HG03565 (cell line): Measurements from ENCODE around the gene SLC24A4.

Experiments used
- ATAC-seq: cut with Tn5 transposase; IDR thresholded peaks from one replicate; pipeline ENCODE4 v1.9.1; 2021; ENCODE audit warnings: mild to moderate bottlenecking, moderate library complexity; ENCODE audit not compliant: unreplicated experiment

Gene SLC24A4

DNA sequence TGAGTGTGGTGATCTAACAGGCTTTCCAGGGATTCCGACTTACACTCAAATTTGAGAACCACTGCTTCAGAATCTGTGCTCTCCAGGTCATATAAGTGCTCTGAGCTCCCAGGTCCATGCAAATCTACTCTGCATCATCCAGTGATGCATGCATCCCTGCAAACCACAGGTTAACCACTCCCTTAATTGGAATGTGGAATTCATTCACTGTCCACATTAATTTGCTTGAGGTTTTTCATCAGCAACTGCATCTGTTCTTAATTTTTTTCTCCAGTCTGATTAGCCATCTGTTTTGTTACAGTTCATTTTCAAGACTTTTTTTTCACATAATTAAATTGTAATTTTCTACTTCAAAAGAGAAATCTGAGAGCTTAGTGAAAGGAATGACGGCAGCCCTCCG, 147.2 kb downstream of the SLC24A4 start:
- no peak for ATAC-seq

DNA sequence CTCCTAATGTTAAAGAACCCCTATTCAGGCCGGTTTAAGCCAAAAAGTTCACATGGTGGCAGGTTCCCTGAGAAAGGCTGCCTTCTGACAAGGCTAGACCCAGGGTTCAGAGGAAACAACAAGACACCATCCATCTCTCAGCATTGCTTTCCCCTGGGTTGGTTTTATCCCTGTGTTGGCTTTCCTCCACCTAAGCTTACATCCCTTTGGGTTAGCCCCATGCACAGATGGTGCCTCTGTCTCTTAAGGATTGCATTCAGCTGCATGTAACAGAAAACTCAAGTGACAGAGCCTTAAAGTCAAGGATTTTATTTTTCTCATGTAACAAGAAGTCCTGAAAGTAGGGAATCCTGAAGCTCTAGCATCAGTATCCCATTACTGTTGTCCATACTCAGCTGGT, 147.8 kb downstream of the SLC24A4 start:
- ATAC-seq: no peak

DNA sequence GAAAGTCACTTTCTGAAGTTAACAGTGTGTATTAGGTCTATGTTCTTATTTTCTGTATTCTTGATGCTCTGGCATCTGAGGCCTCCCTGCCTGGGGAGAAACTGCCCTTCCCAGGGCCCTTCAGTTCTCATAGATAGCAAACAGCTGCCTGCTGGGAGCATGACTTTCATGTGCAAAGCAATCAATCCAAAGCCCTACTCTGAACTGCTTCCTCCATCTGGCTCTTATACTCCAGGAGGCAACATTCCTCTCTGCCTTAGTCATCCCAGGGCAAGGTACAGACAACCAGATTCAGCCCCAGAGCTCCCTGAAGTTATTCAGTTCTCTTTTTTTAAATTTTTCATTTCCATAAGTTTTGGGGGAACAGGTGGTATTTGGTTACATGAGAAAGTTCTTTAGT, 149.0 kb downstream of the SLC24A4 start:
- ATAC-seq: no peak

DNA sequence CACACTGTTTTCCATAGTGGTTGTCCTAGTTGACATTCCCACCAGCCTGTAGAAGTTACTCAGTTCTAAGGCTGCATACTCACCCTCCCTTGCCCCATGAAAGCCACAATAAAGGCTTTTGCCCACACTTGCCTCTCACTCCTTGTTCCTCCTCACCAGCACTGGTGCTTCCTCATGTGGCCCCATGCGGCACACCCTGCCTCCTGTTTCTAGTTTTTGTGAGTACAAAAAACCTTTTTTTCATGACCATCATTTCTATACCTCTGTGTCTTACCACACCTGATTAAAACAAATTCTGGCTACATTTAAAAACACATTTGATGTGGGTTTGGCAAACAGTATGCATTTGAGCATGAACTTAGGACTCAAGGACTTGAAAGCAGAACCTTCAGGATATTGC, 149.9 kb downstream of the SLC24A4 start:
- no peak for ATAC-seq

DNA sequence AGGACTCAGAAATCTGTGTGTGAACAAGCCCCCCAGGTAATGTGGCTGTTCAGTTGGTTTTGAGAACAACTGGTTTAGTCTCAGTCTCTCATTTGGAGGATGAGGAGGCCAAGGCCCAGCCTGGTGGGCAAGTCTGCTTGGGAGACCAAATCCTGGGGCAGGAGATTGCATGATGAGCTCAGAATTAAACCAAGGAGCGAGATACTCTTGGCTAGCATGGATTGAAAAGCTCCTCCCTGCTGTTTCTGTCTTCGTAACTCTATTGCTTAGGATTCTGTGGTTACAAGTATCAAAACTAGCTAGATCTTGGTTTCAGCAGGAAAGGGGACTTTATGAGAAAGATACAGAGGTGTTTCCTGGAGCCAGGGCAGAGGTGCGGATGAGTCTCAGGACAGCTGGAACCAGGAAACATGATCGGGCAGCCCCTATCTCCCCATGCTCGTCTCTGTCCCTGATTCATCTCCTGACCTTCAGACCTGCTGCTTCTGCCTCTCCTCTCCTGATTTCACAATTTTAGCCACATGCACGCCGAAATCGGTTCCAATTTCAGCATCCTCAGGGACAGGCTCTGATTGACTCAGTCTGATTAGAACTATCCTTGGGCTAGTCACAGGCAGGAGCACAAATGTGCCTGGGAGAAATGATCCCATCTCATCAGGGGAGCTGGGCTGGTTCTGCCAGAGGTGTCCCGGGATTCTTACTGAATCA, 150.4 kb downstream of the SLC24A4 start:
- no peak for ATAC-seq

DNA sequence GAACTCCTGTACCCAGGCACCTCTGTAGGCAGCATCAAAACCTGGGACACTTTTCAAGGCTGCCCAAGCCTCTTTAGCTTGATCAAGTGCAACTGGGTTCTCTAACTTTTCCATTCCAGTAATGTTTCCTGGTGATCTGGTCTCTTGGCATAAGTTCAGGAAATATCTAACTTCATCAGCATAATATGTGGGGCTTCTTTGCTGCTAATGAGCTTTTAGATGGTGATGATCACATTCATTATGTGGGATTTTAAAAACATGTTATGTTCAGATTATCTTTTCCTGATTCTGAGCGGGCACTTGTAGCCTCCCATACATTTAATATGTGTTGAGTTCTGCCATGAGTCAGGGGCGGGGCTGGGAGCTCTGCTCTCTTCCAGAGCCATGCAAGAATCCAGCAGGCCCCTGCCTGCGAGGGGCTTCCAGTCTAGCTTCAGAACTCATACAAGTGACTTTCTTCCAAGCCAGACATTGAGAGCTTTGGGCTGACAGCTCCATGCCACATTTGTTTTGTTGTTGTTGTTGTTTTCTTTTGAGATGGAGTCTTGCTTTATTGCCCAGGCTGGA, 151.1 kb downstream of the SLC24A4 start:
- no peak for ATAC-seq

DNA sequence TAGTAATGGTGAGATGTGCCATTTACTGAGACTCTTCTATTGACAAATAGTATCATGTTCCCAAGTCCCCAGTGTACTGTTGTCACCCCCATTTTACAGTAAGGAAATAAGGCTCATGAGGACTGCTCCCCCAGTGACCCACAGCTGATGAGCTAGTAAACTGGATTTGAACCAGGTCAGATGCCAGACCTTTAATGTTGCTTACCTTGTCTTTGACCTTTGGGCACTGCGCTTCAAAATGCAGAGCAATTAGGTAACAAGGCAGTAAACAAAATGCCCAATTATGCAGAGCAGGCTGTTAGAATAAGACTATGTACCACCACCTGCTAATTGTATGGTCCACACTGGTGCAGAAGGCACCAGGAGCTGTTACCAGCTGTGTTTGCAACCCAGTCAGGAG, 152.1 kb downstream of the SLC24A4 start:
- ATAC-seq: no peak

DNA sequence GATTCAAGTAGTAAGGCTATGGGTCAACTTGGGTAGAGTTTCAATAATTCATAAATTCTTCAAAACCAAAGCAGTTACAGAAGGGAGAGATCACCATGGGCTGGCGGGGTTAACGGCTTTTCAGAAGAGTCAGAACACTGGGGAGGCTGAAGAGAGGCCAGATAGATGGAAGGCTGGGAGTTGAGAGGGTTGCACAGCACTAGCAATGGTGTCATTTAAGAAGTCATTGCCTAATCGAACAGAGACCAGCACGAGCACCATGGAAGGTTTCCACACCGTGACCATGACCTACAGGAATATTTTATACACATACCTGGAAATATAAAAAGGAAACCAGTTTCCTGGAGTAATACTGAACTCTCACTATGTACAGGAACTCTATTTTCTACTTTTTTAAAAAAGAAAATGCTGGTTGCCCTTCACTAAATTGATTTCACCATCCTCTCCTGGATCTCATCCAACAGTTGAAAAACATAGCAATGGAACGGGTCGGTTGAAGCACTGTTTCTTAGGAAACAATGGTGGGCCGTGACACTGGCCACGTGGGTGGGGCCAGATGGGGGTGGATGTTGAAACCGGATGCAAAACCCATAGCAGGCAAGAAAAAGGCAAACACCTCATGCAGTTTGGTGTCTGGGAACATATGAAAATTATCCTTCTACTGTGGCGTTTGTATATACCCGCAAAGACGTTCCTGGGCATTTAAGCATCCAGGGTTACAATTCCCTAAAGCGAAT, 152.7 kb downstream of the SLC24A4 start:
- ATAC-seq: no peak

DNA sequence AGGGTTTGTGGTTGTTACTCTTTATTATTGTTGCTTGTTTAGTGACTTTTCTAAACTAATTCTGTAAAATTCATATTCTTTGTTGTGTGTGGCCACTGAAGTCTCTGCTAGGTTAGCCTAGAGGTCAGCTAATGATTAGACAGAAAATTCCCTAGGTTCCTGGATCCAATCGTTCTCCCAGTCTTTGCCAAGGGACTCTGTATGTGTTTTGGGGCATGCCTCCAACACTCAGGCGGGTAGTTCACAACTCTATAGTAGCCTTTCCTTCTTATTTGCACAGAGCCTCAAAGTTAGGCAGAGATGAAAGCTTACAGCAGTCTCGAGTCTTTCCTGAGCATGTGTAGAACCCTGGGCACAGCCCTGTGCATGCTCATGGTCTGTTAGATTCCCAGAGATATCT, 157.9 kb downstream of the SLC24A4 start:
- no peak for ATAC-seq

DNA sequence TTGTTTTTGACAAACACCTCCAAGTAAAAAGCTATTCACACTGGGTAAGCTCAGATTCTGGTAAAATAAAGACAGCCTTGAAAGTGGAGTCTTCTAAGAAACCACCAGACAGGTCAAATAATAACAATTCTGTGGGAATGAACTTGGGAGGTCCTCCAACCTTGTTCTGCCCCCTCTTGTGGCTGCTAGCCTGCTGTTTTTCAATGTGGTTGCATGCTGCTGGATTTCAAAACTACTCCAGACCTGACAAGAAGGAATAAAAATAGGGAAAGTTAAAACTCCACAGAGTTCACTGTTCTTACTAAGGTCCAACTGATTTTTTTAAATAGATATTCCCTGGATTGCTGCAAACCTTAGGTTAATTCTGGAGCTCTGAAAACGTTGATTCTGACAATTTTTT, 158.4 kb downstream of the SLC24A4 start:
- no peak for ATAC-seq

DNA sequence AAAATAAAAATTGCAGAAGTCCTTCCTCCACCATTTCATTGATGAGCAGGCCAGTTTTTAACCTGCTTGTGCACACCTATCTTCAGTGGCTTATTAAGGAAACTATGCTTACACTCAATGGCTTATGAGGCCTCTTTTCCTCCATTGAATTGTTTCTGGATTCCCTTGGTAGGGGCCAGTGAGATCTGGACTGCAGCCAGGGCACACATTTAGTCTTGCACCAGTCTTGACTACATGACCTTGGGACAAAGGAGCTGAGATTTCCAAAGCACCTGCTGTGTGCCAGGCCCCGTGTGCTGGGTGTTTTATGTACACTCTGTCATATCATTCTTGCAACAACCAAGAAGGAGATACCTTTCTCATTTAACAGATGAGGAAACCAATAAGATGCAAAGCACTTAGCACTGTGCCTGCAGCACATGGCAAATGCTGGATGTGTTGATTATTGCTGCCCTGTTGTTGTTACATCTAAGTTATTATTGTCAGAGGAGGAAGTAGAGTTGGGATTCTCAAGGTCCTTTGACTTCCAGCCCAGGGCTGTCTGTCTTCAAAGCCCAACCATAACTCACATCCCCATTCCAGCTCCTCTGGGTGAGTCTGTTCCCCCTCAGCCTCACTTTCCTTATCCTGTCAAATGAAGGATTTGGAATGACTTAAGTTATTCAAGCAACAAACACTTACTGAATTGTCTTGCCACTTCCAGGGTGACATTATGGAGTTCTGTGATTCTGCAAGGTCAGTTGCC, 159.0 kb downstream of the SLC24A4 start:
- ATAC-seq: no peak

DNA sequence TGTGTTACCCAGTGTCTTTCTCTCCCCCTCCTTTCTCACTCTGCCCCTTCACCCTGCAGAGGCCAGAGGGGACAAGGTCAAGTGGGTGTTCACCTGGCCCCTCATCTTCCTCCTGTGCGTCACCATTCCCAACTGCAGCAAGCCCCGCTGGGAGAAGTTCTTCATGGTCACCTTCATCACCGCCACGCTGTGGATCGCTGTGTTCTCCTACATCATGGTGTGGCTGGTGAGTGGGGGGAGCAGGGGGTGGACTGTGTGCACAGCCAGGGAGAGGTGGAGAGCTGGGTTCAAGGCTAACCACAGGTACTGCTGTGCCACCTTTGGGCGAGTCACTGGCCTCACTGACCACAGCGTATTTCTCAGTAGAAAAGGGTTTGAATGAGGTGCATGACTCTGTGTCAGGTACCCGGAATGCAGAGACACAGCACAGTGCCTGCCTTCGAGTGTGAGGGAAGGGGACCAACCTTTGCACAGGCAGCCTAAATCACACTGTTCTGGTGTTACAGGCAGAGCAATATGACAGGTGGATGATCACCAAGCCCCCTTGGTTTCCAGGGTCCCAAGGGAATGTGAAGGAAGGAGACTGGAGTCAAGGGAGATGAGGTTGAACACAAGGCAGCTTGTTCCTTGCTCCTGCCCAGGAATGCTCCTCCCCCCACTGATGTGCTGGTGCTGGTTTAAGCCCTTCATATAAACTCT, 159.8 kb downstream of the SLC24A4 start:
- ATAC-seq: no peak

DNA sequence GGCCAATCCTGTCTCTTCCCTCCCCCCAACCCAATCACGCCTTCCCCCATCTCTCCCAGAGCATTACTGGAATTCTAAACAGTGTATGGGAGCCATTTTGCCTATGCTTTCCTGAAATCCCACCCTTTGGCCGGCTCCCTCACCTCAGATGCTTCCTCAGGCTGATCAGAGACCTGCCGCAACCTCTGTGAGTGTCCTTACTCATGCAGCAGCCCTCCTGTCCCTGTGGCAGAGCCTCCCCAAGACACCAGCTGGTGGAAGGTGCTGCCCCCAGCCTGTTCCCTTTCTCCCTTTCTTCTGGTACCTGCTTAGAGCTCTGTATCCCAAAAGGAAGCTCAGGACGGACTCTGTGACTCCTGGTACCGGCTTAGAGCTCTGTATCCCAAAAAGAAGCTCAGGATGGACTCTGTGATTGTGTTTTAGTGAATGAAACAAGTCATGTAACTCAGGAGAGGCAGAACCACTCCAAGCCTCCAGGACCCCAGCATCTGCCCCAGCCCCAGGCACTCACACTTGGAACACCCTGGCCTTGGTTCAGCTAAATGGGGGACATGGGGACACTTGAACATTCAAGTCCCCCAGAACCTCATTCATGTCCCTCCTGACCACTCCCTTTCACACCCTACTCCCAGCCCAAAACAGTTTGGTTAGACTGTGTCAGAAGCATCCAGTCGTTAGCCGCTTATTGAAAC, 161.3 kb downstream of the SLC24A4 start:
- ATAC-seq: no peak

DNA sequence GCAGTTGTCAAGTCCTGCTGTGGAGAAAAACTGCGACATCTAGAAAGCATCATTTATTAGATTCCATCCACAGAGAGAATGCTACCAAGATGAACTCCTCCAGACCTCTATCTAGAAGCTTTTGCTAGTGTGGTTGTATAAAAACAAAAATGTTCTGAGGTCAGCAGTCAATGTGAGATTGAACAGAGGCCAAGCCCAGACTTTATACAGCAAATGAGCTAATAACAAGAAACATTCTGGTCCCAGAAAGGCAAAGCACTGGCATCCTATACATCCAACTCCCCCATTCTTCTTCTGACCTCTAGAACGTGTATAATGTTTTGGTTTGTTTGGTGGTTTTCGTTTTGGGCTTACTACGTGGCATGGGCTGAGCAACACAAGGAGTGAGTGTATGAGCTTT, 163.9 kb downstream of the SLC24A4 start:
- ATAC-seq: no peak

DNA sequence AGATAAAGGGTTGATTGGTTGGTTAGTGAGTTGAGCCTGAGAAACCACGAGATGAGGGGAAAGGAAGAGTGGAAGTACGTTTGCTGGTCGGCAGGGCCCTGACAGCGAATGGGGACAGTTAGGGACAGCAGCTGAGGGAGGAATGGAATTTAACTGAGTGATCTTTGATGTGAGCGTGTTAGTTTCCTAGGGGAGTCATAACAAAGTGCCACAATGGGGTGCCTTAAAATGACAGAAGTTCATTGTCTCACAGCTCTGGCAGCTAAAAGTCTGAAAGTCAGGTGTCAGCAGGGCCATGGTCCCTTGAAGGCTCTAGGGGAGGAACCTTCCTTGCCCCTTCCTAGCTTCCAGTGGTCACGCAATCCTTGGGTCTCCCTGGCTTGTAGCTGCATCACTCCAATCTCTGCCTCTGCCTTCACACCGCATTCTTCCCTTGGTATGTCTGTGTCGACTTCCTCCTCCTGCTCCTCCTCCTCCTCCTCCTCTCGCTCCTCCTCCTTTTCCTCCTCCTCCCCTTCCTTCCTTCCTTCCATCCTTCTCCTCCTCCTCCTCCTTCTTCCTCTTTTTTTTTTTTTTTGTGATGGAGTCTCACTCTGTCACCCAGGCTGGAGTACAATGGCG, 164.7 kb downstream of the SLC24A4 start:
- no peak for ATAC-seq

DNA sequence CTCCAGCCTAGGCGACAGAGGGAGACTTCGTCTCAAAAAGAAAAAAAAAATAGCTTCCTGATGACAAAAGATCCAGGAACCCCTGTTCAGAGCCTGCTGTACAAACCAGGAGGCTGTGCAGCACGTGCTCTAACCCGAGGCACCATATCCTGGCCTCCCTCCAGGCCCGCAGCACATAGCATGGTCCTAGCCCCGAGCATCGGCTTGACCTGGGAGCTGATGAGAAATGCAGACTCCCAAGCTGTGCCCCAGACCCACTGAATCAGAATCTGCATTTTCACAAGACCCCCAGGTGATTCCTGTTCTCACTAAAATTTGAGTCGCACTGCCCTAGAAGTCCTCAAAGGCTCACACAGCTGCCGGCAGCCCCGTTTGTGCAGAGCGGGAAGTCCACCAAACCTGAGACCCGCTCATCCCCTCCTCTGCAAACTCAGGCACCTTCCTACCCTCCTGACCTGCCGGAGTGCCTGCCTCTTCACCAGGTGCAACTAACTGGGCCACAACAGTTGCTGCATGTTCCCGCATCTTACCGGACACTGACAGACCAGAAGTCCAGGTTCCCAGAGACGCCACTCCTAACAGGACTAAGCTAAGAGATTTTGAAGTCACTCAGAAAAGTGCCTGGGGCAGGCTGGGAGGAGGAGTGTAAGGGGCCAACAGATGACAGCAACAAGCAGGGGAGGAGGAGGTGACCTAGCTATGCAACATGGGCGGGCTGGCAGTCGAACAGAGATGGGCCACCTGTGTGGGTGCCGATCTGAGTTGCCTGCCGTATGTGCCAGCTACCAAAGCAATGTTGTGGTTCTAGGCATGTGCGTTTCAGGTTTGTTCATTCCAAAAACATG, 166.7 kb downstream of the SLC24A4 start:
- no peak for ATAC-seq

DNA sequence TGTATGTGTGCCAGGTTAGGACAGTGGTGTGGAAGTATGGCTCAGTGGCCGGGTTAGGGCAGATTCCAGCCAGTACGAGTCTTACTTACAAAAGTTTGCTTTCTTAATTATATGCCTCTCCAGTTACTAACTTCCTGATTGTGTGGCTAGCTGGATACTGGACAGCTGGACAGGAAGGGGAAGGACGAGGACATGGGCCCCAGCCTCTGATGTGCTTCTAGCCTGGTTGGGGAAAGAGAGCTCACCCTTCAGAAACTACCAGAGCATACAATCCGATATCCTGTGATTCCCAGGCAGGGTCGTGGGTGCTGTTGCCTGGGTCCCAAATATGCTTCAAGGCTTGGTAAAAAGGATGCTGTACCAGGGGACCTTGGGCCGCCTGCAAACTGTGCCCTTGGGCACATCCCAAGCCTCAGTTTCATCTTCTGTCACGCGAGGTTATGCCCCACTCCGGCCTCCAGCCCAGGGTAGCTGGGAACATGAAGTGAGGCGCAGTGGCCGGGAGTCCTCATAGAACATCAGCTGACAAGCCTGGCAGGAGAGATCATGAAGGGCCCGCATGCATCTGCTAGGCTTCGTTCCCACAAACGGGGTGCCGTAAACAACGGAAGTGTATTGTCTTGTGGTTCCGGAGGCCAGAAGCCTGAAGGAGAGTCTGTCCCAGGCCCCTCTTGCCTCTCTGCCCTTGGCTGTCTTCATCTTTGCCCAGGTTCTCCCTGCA, 167.4 kb downstream of the SLC24A4 start:
- ATAC-seq: no peak

DNA sequence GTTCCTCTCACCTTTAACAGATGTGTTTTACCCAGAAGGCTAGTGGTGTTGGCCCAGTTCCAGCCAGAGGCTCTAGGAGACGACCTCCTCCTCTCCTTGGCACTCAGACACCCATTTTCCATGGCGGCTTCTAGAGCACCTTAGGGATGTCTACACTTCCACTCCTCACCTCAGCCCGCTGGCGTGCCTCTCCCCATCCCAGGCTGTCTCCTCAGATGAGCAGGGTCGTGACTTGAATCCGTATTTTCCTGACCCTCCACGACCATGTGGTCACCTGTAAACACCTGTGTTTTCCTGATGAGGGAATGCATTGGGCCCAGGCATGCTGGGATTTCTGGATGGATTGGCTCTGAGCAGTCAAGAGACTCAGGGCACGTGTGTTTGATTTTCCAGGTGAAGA, 168.8 kb downstream of the SLC24A4 start:
- no peak for ATAC-seq
